ENCODE results near the gene PCDHA4. TPM values are rescaled to one million over a fixed set of nuclear protein-coding genes. Genes with fewer than 3 reads are reported as not detected.

PCDHA4 gene
- total and polyA plus RNA-seq, 2 of the 8 experiments (the other 6 are each of a cell fraction or from before 2014, with no cell fraction given): 3.7 to 5.7 TPM

DNA sequence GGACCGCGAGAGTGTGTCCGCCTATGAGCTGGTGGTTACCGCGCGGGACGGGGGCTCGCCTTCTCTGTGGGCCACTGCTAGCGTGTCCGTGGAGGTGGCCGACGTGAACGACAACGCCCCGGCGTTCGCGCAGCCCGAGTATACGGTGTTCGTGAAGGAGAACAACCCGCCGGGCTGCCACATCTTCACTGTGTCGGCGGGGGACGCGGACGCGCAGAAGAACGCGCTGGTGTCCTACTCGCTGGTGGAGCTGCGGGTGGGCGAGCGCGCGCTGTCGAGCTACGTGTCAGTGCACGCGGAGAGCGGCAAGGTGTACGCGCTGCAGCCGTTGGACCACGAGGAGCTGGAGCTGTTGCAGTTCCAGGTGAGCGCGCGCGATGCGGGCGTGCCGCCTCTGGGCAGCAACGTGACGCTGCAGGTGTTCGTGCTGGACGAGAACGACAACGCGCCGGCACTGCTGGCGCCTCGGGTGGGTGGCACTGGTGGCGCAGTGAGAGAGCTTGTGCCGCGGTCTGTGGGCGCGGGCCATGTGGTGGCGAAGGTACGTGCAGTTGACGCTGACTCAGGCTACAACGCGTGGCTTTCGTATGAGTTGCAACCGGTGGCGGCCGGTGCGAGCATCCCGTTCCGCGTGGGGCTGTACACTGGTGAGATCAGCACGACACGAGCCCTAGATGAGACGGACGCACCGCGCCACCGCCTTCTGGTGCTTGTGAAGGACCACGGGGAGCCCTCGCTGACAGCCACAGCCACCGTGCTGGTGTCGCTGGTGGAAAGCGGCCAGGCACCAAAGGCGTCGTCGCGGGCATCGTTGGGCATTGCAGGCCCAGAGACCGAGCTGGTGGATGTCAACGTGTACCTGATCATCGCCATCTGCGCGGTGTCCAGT, 29.0 kb downstream of the PCDHA4 start:
- Histone ChIP-seq H2BK12ac (ENCODE audit: low read depth, low read length) (no peak overlapping the region), H3K9me3 (ENCODE audit: insufficient read depth in 2 of 2, low read depth in 1 of 2, low read length in 1 of 2) (peaks cover 0 to 19% of the 10 kb centered on the region in 2 experiments; a peak in 2 of 4 replicates), H3K23ac (ENCODE audit: insufficient read length) (no peak overlapping the region), H2BK15ac (ENCODE audit: low read length) (no peak overlapping the region), H2AK5ac (ENCODE audit: low read depth, low read length) (no peak overlapping the region), H3K36me3 (ENCODE audit: control insufficient read depth in 2 of 4, insufficient read depth in 4 of 4, low read length in 3 of 4) (peaks cover 0 to 9% (median 0%) of the 10 kb centered on the region in 4 experiments; a peak in 2 of 8 replicates), H3K4me1 (replicated peaks in 1 of 4; ENCODE audit: control insufficient read depth in 3 of 4, insufficient read depth in 4 of 4, low read length in 3 of 4) (no peaks in the 10 kb centered on the region), H3K56ac (replicated peaks; ENCODE audit: insufficient read length, low read depth, low read length) (no peak overlapping the region), H3K4me2 (ENCODE audit: insufficient read depth in 1 of 2, low read depth in 2 of 2, low read length in 2 of 2) (no peak overlapping the region), H4K5ac (ENCODE audit: insufficient read length, low read depth, low read length) (no peak overlapping the region), H2AFZ (ENCODE audit: low read length) (no peak overlapping the region), H2BK20ac (ENCODE audit: low read length) (no peak overlapping the region), H4K20me1 (replicated peaks in 1 of 2; ENCODE audit: control insufficient read depth in 1 of 2, insufficient read depth in 2 of 2, low read length in 2 of 2) (no peaks in the 10 kb centered on the region), H2BK120ac (replicated peaks; ENCODE audit: low read depth, low read length) (no peak overlapping the region), H3K23me2 (ENCODE audit: low read depth, low read length) (no peaks in the 10 kb centered on the region), H4K8ac (ENCODE audit: extremely low read depth, insufficient read depth, low read length) (no peak overlapping the region), H3K14ac (ENCODE audit: insufficient read length) (no peak overlapping the region), H3K4ac (replicated peaks; ENCODE audit: insufficient read length, low read depth, low read length) (no peak overlapping the region), H3K27ac (ENCODE audit: low read depth, low read length) (no peak overlapping the region), H2BK5ac (ENCODE audit: low read depth, low read length) (no peak overlapping the region), H3K4me3 (ENCODE audit: extremely low read depth in 1 of 4, insufficient read depth in 2 of 4, low read depth in 3 of 4, low read length in 4 of 4) (no peak overlapping the region), H3K79me1 (ENCODE audit: low read depth, low read length) (no peaks in the 10 kb centered on the region), H3K9ac (replicated peaks in 1 of 4; ENCODE audit: extremely low read depth in 1 of 4, low read depth in 3 of 4, low read length in 3 of 4) (no peak overlapping the region), H3K79me2 (ENCODE audit: control insufficient read depth in 1 of 2, insufficient read depth in 2 of 2, low read length in 2 of 2) (no peaks in the 10 kb centered on the region), H3K27me3 (replicated peaks in 1 of 4; ENCODE audit: control insufficient read depth in 3 of 4, extremely low read depth in 1 of 4, insufficient read depth in 3 of 4, low read length in 3 of 4) (no peaks in the 10 kb centered on the region), H4K91ac (replicated peaks; ENCODE audit: insufficient read length, low read length) (no peak overlapping the region), H3K18ac (ENCODE audit: extremely low read depth, low read length) (no peak overlapping the region)
- FAIRE-seq (no peak), DNase-seq (ENCODE audit: low read depth in 1 of 2, low spot score in 2 of 2) (no peak)
- ChIA-PET CTCF (ENCODE audit: partially characterized antibody) (interaction anchor here (0.6 to 1.8 kb wide), 9 partner anchors 8 to 255 kb away, joined by 3 to 11 read pairs (median 4); partner anchors contain the start of genes PCDHA12, PCDHA4 and PCDHA6), POLR2A (ENCODE audit: partially characterized antibody) (interaction anchor here (0.8 to 1.3 kb wide), 2 partner anchors 8 to 29 kb away, joined by 3 to 5 read pairs; partner anchors contain the start of genes PCDHA4 and PCDHA6)
- 94% methylated on average over 93 of the region's 103 CpGs; no CpG with 5 or more reads in 1 of the 2 experiments for WGBS, 2 experiments (ENCODE audit: extremely low coverage in 1 of 2, insufficient coverage in 1 of 2, insufficient read length in 1 of 2, insufficient replicate concordance in 2 of 2, low coverage in 1 of 2, low lambda C conversion rate in 2 of 2, missing lambda C conversion rate in 1 of 2)
